HG03520 (cell line): Measurements from ENCODE around the gene MICAL2.

Experiments
- ATAC-seq: cut with Tn5 transposase; IDR thresholded peaks from one replicate; pipeline ENCODE4 v1.9.1; 2021; ENCODE audit warnings: mild to moderate bottlenecking, moderate library complexity; ENCODE audit not compliant: unreplicated experiment

Gene MICAL2

DNA sequence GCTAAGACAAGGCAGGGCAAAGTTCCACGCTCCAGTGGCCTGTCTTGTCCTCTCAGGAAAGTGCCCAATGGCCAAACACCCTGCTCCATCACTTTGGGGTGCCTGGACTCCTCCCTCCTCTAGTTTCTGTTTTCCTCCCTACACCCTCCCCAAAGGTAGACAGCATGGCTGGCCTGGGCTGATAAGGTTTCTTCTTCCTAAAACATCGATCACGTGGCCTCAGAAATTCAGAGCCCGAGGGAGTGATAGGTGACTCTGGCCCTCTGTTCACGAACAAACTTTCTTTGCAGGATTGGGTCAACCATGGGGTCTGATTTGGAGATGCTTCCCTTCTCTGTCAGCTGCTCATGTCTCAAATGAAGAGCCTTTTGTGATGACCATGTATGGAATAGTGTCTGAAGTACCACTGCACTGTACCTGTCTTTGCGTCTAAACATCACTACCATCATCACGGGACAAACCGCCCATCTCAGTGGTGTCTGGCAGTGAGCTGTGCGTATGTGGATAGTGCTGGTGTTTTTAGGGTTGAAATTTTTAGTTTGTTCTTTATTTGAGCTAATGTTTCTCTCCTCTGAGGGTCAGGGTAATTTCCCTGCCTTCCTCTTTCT is 6.1 kb downstream of the MICAL2 start:
- ATAC-seq = no peak

- ATAC-seq = no peak
These were observed 6.8 kb downstream of the MICAL2 start for GRCh38 chr11:12117200-12117599.

DNA sequence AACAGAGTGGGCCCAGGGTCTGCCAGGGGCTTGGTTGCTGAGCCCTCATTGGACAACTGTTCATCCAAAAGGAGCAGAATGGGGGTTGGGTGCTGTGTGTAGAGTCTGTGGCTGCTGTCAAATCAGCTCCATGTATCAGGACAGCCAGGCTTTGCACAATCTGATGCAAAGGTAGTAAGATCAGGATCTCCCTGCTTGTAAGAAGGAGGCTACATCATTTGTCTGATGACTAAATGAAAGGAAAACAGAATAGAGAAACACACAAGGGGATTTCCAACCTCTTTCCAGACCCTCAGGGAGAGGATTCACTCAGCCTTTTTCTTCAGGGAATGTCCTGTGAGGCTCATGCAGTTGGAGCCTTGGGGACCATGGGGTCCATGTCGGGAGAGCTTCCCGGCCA is 7.2 kb downstream of the MICAL2 start:
- no peak for ATAC-seq

GRCh38 chr11:12118949-12119348 is 8.6 kb downstream of the MICAL2 start:
- no peak for ATAC-seq

DNA sequence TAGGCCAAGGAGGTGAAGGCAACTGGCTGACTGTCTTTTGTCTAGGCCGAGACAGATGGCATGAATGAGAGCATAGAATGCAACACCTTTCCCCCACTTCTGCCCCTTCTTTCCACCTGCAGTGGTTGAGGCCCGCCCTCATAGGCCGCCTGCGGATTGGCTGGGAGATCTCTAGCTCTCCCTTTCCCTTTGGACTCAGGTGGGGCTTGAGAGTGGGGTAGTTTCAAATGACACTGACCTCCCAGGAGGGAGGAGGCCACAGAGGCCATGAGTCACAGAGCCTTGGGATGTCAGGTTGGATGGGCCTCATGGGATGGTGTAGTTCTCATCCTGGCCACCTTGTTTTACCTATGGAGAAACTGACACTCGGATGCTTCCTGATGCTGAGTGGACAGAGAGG is 9.1 kb downstream of the MICAL2 start:
- ATAC-seq = no peak

- ATAC-seq = no peak
These were observed 9.9 kb downstream of the MICAL2 start for GRCh38 chr11:12120031-12121008.

GRCh38 chr11:12121011-12121410 is 10.6 kb downstream of the MICAL2 start:
- ATAC-seq = no peak

DNA sequence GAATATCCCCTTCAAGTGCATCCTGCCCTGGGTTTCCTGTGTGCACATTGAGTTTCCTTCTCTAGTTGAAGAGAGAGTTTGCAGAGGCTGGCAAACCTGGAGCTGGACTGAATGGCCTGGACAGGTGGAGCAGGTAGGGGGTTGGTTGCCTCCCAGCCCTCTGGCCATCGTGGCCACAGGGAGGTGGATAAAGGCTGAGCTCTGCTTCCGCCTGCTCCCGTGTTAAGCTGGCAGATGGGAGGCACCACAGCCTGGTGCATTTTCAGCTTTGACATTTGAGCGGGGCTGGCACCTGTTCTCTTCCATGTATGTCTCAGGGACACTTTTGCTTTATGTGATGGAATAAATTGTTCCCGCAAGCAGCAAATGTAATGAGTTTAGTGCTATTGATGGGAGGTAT is 11.1 kb downstream of the MICAL2 start:
- no peak for ATAC-seq

- ATAC-seq = no peak
These were observed 11.7 kb downstream of the MICAL2 start for GRCh38 chr11:12122083-12122482.

DNA sequence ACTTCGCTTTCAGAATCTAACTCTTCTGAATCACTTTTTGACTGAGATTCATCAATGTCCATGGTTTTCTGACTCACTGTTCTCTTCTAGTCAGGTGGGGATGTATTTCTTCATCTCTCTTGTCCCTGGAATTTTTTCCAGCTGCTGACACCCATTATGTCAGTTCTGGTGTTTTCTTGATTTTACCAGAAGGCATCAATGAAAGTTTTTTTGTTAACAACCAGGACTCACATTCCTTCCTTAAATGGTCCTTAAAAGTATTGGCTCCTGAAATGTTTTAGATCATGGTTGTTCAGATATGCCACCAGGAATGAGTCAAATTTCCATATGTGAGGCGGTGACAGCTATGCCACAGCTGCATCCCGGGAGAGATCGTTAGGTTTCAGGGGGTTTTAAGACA is 12.9 kb downstream of the MICAL2 start:
- ATAC-seq = no peak

GRCh38 chr11:12123799-12124198 is 13.4 kb downstream of the MICAL2 start:
- ATAC-seq = no peak

GRCh38 chr11:12124306-12124705 is 13.9 kb downstream of the MICAL2 start:
- ATAC-seq = no peak

GRCh38 chr11:12125609-12126149 is 15.3 kb downstream of the MICAL2 start:
- no peak for ATAC-seq

GRCh38 chr11:12126344-12127019 is 16.1 kb downstream of the MICAL2 start:
- ATAC-seq = no peak

GRCh38 chr11:12127206-12127898 is 17.0 kb downstream of the MICAL2 start:
- no peak for ATAC-seq

- no peak for ATAC-seq
These were observed 17.9 kb downstream of the MICAL2 start for GRCh38 chr11:12128301-12128751.

DNA sequence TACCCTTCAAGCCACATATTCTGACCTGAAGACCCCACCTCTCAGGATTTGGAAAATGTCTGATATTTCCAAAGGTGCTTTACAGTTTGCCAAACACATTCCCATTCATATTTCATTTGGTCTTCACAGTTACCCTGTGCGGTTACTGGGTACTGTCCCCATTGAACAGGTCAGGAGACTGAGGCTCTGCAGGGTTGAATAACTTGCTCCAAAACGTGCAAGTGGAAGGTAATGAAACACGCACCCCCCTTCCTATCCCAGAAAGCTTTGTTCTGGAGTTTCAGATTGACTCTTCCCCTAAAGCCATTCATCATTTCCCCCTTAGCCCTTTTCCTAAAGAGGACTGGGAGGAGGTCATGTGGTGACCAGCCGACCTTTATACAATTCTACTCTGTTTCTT is 18.8 kb downstream of the MICAL2 start:
- no peak for ATAC-seq

GRCh38 chr11:12130180-12130980 is 20.0 kb downstream of the MICAL2 start:
- no peak for ATAC-seq

DNA sequence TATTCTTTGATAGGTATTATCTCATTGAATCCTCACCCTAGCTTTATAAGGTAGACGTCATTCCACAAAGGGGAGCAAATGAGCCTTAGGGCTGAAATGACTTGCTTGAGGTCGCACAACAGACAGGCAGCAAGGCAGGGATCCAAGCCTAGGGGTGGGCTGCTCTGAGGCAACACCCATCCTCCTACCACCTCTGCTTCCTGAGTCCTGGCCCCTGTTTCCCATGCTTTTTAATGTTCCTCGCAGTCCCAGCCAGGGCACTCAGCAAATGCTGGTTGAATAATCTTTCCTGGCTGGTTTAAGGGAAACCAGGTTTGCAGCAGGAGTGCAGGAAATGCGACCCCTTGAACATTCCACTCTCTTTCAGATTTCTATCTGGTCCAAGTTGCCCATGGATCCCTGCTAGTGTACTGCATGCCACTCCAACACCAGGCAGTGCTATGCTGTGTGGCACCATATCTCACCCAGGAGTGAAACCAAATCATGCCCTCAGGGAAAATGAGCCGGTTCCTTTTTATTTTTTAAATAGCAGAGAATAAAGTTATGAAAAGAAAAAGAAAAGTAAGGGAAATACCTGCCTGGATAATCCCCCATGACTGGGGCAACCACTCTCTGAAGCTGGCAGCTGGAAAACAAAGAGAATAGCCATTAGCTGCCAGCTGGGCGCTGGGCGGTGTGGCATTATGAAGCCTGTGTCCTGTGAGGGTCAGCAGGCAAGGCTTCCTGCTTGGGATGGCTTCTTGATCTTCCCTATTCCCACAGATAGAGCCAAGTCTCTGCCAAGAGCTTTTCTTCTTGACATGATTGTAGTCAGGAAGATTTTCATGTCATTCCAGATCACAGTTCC is 21.8 kb downstream of the MICAL2 start:
- ATAC-seq = no peak
